GM12801 (cell line): ENCODE results near the gene RNU5D-1.

Source experiments
- CTCF ChIP-seq: IDR thresholded peaks from one replicate; pipeline ENCODE4 v1.5.1; 2011; ENCODE audit warnings: control low read depth; ENCODE audit not compliant: insufficient read length; ENCODE audit errors: extremely low read depth

Gene RNU5D-1

GRCh38 chr1:44694863-44695478, 36.0 kb downstream of the RNU5D-1 start:
- TF ChIP-seq CTCF: no peak

GRCh38 chr1:44693900-44694299, 37.1 kb downstream of the RNU5D-1 start:
- TF ChIP-seq CTCF: no peak

GRCh38 chr1:44693159-44693558, 37.8 kb downstream of the RNU5D-1 start:
- no peak for TF ChIP-seq CTCF

- no peak for TF ChIP-seq CTCF
Observed at GRCh38 chr1:44689447-44689765, 41.6 kb downstream of the RNU5D-1 start.

- TF ChIP-seq CTCF: no peak
Observed at GRCh38 chr1:44688760-44689446, 42.1 kb downstream of the RNU5D-1 start.

GRCh38 chr1:44685881-44686280, 45.1 kb downstream of the RNU5D-1 start:
- no peak for TF ChIP-seq CTCF

- no peak for TF ChIP-seq CTCF
Observed at GRCh38 chr1:44685218-44685617, 45.8 kb downstream of the RNU5D-1 start.
